Bladder microvascular endothelial cell (primary cell): ENCODE data around the gene DNAI2. TPM values are rescaled to one million over a fixed set of nuclear protein-coding genes. Genes with fewer than 3 reads are reported as not detected.

Experiments used
- total RNA-seq: library from RNA; depleted of rRNA; stranded (reverse); fragments of >200 nt; gene quantifications from 2 replicates; pipeline ENCODE4 v1.2.3, GENCODE V29; 2014

DNAI2 gene, protein sequence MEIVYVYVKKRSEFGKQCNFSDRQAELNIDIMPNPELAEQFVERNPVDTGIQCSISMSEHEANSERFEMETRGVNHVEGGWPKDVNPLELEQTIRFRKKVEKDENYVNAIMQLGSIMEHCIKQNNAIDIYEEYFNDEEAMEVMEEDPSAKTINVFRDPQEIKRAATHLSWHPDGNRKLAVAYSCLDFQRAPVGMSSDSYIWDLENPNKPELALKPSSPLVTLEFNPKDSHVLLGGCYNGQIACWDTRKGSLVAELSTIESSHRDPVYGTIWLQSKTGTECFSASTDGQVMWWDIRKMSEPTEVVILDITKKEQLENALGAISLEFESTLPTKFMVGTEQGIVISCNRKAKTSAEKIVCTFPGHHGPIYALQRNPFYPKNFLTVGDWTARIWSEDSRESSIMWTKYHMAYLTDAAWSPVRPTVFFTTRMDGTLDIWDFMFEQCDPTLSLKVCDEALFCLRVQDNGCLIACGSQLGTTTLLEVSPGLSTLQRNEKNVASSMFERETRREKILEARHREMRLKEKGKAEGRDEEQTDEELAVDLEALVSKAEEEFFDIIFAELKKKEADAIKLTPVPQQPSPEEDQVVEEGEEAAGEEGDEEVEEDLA
- not detected in 2 replicates for total RNA-seq

DNA sequence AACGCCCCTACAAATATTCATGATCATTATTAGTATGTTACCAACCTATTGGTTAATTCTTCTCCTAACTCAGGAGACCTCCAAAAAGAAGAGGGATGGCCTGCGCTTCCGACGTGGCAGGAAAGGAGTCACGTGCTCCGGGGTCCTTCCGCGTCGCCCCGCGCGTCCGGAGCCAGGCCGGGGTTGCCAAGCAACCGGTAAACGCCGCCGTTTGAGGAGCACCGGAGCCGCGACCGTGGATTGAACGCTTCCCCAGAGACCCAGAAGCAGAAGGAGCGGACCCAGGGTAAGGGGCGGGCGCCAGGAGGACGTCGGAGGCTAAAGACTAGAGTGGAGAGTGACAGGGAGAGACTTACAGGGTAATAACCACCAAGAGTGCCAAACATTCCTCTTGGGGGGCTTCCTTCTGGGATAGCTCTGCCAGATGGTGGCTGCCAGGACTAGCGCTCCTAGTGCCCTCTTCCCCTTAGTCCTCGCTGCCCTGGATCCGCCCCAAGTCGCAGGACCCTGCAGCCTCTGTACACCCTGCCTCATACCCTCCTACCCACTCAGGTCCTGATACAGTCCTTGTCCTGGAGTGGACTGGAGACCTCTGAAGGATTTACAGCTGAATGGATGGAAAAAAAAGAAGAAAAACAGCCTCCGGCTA is at the start of gene DNAI2:
TSS of gene DNAI2 (plus strand) at position 175 of the 649 bp plus-strand sequence. CDS start 7,584 bp downstream, outside the sequence.

GRCh38 chr17:74325743-74326379 is 51.8 kb downstream of the DNAI2 start, which contains the start of gene KIF19:
KIF19 (plus strand) TSS chr17:74326226; CDS start chr17:74326350, 124 bp downstream.

DNA sequence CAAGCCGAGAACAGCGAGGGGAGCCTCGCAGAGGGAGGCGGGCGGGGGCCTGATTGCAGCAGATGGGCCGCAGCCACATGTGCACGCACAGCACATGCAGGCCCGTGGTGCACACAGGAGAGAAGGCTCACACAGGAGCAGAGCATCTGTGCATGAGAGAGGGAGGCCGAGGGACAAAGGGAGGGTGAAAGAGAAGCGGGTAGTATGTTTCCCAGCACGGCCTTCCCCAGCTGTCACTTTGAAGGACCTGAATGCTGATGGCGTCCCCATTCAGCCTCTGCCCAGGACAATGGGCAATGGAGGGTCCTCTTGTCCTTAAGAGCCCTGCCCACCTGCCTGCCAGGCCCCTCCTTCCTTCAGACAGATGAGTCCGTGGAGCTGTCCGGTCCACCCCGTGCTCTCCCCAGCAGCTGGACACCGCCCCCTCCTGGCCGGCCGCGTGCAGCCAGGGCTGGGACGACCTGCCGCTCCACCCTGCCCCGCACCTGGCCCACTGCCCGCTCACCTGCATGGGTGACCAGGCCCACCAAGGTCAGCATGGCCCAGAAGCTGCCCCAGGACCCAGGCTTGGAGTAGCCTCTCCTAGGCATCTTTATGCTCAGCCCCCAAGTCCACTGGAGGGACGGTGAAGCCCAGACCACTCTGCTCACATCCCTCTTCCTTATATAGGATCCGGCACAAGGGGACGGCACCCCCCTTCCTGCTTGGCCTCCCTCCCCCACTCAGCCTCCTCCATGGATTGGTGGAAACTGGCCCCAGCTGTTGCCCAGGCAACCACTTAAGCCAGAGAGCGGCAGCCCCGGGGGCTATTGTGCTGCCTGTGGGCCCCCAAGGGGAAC is 87.4 kb downstream of the DNAI2 start, which contains the start of gene BTBD17:
TSS of gene BTBD17 (minus strand) at position 639 of the 839 bp plus-strand sequence. CDS start at position 590, 49 bp downstream.

Other genes starting within 250 kb of the DNAI2 start
- 1,871 and 3,067 TPM in 2 replicates for gene RPL38, start 70.6 kb upstream of the DNAI2 start, total RNA-seq
- 0.32 and 0.82 TPM in 2 replicates for gene TTYH2, start 60.7 kb upstream of the DNAI2 start, total RNA-seq
- gene KIF19, start 52.0 kb downstream of the DNAI2 start, total RNA-seq: 5.0 and 11.3 TPM in 2 replicates
- gene BTBD17, start 87.6 kb downstream of the DNAI2 start, total RNA-seq: under 0.01 TPM in 1 of 2 replicates, not detected in the other
- 0.16 and 0.19 TPM in 2 replicates for gene GPR142, start 93.3 kb downstream of the DNAI2 start, total RNA-seq
- gene GPRC5C, start 157.9 kb downstream of the DNAI2 start, total RNA-seq: 0.19 and 0.49 TPM in 2 replicates
- not detected in 2 replicates for gene CD300A, start 192.4 kb downstream of the DNAI2 start, total RNA-seq